Tongue (tissue), 2 donors: ENCODE measurements around the gene NCAM1. TPM values are rescaled to one million over a fixed set of nuclear protein-coding genes. Genes with fewer than 3 reads are reported as not detected.

Experiments
- DNase-seq: peaks from one replicate; pipeline ENCODE4 v3.0.0-alpha.2; 2015
- total RNA-seq: library from RNA; depleted of rRNA; stranded (reverse); fragments of >200 nt; gene quantifications from one replicate; pipeline ENCODE4 v1.2.3, GENCODE V29; 2014

Gene NCAM1
- total RNA-seq, 1 donor from 2014 or later, result 160 TPM

DNA sequence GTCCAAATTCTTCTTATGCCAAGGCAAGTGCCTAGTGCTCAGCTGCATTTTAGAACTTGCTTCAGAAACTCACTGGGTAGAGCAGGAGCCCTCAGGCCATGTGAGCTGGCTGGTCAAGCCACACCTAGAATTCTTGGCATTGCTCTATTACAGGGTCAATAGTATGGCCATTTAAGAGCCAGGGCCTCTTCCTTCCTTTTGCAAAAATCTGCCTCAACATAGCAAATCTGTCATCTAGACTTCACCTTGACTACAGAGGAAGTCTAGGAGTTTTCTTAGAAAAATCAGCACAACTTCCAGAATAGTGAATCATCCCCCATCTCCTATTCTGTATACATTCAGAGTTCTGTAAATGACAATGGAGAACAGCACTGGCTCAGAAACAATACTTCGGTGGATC is 241.2 kb downstream of the NCAM1 start:
- no peak for DNase-seq

DNA sequence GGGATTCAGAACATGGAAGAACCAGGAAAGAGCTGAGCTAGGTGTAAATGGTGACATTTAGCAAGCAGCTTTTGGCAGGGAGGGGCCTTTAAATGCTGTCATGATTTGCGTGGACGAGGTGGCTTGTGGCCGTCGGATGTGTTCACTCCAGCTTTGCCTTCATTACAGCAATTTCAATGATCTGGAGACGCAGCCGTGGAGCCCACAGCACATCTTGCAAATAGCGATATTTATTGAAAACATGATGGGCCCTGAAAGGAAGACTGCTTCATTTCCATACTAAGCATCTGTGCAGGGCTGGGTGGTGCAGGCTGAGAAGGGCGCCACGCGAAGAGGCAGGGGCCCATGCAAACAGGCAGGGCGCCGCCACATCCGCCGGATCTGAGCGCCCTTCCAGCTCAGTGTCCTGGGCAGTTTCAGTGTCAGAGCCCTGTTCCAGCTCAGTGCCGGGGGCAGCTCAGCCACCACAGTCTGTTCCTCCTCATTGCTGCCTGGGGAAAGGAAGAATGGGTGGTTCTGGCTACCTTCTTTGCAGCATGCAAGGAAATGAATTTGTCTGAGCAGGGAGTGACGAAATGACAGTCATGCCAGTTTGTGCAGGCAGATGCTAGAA is 242.0 kb downstream of the NCAM1 start:
- DNase-seq, result no peak

DNA sequence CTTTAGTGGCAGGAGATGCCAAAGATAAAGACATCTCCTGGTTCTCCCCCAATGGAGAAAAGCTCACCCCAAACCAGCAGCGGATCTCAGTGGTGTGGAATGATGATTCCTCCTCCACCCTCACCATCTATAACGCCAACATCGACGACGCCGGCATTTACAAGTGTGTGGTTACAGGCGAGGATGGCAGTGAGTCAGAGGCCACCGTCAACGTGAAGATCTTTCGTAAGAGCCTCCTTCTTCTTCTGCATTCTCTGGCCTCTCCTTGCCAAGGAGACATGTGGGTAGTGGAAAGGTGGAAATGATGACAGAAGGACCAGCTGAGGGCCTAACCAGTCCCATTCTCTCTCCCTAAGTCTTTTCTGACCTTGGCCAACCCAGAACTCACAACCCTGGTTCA is 243.1 kb downstream of the NCAM1 start:
- no peak for DNase-seq

DNA sequence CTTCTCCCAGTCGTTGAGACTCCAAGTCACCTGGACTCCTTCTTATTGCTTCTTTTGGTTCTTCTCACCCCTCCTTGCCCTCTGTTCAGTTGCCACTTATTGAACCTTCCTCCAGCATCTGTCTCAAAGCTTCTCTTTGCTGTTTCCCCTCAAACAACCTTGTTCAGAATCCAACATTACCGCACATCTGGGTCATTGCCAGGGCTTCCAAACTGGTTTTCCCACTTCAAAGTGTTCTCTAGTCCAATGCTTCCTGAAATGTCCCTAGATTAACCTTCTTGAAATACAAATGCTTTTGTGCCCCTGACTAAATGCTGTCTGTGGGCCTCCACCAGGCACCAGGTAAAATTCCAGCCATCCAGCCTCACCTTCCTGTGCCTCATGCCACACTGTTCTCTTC is 252.3 kb downstream of the NCAM1 start:
- DNase-seq, result no peak

DNA sequence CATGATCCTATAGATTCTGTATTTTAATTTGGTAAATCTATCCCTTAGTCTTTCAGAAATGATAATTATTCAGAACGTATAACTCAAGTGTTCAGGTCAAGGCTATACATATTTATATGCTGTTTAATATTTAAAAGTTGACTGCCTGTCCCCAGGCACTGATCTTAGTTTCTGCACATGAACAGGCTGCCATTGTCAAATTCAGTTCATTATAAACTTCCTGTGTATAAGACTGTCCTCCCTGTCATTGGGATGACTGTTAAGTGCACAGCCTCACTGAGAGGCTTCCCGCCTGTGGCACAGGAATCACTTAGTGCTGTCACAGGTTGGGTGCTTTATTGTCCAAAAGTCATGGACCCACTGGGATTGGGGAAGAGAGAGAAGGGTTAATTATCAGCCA is 261.0 kb downstream of the NCAM1 start:
- no peak for DNase-seq

DNA sequence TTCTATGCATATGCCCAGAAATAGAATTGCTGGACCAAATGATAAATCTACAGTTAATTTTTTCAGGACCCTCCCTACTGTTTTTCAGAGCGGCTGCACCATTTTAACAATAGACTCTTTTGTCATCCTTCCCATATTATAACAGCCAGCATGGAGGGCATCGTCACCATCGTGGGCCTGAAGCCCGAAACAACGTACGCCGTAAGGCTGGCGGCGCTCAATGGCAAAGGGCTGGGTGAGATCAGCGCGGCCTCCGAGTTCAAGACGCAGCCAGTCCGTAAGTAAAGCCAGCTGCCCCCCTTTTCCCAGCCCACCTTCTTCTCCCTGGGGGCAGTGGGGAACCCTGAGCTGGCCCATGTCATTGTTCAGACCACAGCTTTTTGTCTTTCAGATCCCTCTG is 273.7 kb downstream of the NCAM1 start:
- DNase-seq, result no peak

DNA sequence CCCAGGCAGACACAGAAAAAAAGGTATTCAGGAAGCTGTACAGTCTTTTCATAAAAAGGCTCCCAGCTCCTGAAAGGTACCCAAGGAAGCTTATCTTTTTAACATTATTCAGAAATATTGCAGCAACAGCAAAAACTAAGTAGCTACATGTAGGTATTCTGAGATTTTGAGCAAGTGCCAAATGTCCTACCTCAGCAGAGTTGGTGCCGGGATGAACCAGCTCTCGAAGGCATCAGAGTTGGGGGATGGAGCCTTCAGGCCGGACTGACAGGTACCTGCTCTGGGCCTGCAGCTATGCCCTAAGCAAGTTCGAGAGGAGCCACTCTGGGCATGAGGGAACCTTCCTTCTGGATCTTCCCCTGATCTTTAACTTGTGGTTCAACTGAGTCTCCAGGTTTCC is 276.0 kb downstream of the NCAM1 start:
- no peak for DNase-seq

DNA sequence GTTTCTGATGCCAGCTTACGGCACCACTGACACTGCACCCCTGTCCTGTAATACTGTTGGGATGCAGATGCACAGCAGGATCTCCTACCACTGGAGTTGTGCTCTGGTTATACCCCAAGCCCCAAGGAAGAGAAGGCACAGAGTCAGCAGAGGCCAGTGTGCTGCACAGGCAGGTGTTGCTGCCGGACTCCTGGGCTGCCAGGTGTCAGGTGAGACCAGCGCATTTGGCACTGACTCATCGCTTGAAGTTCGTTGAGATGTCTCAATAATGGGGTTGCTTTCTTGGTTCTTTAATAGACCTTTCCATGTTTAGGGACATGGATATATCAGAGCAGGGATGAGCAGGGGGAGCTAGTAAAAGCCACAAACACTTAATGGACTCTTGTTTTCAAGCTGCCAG is 277.5 kb downstream of the NCAM1 start:
- no peak for DNase-seq

DNA sequence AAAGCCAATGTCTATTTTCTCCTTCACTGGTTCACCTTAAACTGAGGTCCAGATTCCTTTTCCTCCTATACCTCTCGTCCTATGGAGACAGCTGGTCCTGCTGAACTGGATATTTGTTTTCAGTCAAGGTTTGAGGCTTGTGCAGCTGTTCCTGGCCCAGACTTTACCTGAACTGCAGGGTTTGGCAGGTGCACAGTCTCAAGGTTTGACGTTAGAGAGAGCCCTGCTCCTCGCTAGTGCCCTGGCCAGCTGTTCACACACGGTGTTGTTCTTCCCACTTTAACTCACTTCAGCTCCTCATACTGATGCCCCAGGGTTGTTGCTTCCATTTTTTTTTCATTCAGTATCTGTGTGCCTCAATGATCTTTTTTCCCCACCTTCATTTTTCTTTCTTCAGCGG is 279.2 kb downstream of the NCAM1 start:
- DNase-seq, result no peak

DNA sequence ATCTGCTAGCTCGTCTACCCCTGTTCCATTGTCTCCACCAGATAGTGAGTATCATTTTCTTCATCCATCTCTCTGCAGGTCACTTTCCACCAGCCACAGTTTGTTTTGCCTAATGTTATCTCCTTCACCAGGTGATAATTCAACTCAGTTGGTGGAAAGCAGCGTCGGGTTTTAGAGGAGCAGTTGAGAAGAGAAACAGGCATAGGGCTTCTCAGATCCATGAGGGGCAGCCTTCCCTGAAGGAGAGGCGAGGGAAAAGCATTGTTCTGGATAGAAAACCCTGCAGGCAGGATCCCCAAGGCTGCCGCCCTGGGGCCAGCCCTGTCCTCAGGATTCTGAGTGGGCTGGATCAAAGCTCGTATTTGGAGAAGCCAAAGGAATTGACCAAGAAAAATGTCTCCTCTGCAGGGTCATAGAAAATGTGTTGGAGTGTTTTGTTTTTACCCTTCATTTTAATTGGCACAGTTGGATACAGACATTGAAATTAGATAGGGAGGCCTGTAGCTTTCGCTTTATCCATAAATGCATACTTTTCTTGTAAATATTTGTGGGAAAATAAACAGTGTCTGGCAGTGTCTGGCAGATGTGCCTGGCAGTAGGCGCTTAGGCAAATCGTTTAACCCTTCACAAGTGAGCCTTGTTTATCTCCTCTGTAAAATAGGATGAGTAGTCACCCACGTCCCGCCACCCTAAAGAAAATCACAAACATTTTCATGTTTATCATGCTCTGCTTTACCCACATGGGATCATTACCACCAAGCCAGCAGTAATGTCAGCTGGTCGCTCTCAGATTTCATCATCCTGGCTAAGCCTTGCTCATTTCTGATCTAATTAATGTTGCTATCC is 279.8 kb downstream of the NCAM1 start:
- DNase-seq, result no peak

DNA sequence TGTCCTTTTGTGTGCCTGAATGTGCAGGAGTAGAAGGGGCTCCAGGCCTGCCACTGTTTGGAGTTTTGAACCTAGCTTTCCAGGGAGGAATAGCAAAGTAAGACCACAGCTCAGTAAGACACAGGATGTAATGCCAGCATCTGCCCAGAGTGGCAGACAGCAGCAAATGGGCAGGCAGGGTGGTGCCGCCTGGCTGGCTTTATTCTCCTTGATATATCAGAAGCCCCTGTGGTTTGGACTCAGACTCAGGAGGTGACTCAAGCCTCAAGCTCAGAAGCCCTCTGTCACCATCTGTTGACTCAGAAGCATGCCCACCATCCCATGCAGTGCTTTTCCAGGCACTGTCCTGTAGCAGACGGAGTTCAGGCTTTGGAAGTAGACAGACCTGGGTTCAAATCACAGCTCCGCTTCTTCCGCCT is 280.4 kb downstream of the NCAM1 start:
- peak; percentile 51 for DNase-seq

DNA sequence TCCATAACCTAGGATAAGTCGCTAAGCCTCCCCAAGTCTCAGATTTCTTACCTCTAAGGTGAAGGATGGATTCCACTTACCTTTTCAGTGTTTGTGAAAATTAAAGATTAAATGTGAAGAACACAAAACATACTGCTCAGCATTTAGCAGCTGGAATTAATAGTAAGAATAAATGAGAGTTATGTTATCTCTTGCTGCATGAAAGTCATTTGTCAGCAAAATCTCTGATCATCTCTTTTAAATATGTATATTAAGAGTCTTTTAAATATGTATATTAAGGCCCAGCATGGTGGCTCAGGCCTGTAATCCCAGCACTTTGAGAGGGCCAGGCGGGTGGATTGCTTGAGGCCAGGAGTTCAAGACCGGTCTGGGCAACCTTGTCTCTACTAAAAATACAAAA is 280.8 kb downstream of the NCAM1 start:
- no peak for DNase-seq

DNA sequence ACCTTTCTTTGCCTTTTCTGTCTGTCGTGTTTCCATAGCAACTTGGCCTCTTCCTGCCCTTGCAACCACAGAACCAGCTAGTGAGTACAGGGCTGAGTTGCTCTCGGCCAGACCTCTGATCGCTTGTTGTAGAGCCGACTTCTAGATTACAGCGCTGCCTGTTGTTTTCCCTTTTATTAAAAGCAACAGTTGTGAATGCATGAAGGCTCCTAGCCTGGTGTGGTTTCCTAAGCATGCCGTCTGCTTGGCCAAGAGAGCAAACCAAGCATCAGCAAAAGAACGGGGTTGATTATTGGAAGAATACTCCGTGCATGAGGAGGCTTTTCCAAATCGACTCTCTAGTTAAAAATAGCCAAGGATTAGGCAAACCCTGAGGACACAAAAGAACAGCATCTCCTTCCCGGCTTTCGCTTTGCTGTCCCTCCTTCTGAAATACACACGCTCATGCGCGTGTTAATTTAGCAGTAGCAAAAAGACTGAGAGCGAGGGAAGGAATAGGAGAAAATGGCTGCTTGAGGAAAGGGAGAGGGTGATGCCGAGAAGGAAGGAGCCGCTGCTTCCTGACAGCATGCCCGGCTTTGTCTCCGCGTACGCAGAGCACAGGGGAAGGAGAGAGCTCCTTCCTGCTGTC is 281.7 kb downstream of the NCAM1 start:
- DNase-seq, result peak; percentile 67

DNA sequence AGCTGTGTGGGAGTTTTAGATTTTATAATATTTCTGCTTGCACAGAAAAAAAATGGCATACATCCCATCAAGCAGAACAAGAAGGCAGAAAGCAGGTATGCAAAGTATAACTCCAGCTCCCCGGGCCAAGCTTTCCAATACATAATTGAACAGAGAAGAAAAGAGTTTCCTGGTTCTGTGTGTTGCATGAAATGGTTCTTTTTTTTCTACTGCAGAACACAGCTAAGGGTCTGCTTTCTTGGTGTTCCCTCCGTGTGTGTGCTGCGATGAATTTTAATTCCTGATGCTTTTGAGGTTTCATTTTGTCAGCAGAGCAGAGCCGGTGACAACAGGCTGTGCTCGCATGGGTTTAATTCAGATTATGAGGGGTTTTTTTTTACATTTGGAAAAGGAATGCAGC is 282.5 kb downstream of the NCAM1 start:
- peak; percentile 27 for DNase-seq

DNA sequence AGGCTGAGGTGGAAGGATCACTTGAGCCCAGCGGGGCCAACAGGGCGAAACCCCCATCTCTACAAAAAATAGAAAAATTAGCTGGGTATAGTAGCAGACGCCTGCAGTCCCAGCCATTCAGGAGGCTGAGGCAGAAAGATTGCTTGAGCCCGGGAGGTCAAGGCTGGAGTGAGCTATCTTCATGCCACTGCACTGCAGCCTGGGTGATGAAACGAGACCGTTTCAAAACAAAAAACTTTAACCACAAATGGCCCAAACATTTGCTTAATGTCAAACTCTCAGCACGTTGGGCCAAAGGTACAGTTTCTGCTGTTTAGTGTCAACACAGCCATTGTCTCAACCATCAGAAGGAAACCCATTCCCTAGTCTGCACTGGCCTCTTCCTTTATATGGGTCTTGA is 284.0 kb downstream of the NCAM1 start:
- DNase-seq, result no peak

DNA sequence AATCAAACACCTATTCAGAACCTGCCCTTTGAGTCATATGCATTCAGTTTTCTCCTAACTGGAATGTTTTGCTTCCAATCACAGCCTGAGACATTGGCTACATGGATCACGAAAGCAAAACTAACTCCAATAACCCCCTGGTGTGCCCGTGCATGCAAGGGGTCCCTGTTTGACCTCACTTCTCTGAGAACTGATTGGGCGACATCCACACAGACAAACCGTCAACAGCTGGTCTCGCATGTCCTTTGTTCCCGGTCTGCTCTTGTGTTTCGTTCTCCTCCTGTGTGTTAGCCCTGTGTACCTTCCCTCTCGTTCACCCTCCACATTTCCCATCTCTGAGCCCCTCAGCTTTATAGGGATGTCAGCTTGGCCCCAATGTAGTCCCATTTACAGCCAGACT is 286.0 kb downstream of the NCAM1 start:
- no peak for DNase-seq

DNA sequence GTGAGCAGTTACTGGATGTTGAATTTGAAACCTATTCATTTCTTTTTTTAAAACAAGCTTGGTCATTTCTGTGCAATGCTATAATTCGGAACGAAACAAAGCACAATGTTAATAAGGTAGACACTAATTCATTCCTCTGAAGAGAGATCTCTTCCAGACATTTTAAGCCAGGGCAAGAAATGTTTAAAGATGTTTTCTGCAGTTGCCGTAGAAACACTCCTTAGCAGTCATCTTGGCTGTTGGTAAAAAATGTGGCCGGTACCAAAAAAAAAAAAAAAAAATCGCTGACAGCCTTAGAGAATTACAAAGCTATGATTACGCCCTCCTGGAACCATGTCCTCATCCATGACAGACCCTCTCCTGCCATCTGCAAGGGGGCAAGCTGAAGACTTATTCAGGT is 286.7 kb downstream of the NCAM1 start:
- DNase-seq, result peak; percentile 73

DNA sequence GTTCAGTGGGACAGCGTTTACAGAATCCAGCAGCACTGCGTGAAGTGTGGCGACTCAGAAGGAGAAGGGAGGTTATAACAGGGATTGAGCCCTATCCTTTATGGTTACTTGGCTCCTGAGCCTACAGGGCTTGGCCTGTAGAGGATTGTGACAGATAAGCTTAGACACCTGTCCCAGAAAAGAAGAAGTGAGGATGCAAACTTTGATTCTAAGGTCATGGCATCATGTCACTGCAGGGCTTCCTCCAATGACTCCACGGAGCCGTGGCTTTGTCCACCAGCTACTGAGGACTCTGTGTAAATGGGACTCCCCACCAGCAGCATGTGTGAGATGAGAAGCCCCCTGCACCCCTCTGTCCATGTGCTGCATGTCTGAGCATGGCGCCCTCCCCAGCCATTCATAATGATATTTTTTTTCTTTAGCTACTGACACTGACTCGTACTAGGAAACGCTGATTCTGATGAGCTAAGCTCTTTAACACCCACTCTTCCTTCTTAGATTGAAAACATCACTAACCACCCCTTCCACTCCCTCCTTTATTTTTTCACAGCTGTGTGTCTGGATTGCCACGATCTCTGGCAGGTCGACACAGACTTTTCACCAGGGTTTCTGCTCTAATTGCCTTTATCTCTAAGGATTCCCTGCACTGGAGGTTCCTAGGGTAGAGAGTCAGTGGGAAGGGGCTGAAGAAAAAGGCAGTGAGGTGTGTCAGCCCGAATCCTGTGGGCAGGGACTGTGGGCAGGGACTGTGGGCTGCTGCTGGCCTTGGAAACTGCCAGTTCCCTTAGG is 287.7 kb downstream of the NCAM1 start:
- no peak for DNase-seq

DNA sequence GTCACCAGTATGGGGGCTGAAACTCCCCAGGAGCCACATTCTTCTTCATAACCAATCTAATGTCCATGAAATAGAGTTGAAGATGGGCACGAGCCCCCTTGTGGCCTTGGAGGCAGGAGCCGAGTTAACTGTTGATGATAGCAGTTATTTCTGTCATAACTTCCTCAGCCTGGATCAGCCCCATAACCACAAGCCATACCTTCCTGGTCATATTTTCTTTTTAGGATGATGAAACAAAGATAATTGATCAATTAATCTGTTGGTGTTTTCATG is 288.2 kb downstream of the NCAM1 start:
- no peak for DNase-seq

DNA sequence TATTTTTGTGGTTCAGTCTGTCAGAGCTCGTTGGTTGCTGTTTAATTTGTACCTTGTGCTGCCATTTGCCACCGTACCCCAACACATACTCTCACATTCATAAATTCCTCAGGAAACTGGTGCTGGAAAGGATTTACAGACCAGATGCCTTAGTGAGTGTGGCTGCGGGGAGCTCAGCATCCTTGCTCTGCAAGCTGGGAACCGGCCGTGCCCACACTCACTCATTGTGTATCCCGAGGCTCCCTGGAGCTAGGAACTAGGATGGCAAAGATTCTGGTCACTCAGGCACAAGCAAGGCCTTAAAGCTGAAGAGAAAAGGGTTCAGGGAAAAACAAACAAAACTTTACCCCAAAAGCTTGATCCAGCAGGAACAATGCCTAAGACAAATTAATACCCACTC is 288.6 kb downstream of the NCAM1 start:
- DNase-seq, result no peak

DNA sequence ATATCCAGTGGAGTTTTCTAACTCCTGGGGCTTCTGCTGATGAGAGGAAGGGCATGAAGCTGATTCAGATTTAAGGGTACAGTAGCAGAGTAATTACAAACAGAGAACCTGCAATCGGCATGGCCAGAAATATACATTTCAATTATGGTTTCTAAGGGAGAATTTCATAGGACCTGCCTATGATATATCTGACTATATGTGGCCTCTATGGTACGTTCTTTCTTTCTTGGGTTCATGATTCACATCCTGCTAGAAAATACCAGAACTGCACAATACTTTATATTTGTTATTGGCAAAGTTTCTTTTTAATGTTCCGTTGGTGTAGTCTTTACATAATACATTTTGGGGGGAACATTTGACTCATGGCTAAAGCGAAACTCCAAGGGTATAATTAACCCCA is 290.1 kb downstream of the NCAM1 start:
- no peak for DNase-seq

DNA sequence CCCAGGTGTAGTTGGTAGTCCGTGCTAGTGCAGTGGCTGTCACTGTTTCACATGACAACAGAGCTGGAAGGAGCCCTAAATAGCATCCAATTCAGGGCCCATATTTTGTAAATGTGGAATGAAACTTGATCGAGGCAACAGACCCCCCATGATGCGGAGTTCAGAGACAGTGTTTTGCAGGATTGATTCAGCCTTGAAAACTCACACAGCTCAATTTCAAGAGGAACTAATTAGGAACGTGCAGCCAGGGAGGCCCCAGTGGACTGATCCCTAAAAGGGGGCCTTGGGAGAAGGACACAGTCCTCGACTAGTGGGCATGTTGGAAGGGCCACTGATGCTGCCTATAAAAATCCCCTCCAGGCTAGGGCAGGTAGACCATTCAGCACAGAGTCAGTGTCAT is 292.2 kb downstream of the NCAM1 start:
- DNase-seq, result no peak

DNA sequence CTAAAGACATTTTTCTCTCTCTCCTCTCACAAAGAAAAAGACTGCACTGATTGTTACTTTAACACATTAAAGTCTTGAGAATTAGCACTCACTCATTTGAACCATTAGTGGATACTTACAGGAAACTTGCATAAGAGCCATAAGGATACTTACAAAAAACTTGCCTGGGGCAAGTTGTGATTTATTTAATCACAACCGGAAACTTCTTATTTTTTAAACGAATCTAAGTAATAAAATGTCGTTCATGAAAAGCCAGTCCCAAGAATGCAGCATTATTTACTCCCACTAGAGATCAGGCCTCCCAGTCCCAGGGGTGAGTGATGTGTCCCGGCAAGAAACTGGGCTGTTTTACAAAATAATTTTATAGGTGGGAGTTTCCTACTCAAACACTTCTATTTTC is 293.9 kb downstream of the NCAM1 start:
- DNase-seq, result no peak
